Measurements from ENCODE around the gene RFX7.

RFX7 gene

GRCh38 chr15:56049577-56049976 lies 194.1 kb downstream of the RFX7 start:
- FAIRE-seq, result peak; percentile 13
- DNase-seq (ENCODE audit: low spot score), result no peak

- FAIRE-seq, result no peak
- no peak for DNase-seq (ENCODE audit: low spot score)
These were observed 196.3 kb downstream of the RFX7 start for GRCh38 chr15:56047354-56047753.

GRCh38 chr15:56045068-56045748 lies 198.5 kb downstream of the RFX7 start:
- DNase-seq (ENCODE audit: low spot score), result no peak
- no peak for FAIRE-seq

GRCh38 chr15:56042982-56043980 lies 200.4 kb downstream of the RFX7 start:
- FAIRE-seq, result no peak

DNA sequence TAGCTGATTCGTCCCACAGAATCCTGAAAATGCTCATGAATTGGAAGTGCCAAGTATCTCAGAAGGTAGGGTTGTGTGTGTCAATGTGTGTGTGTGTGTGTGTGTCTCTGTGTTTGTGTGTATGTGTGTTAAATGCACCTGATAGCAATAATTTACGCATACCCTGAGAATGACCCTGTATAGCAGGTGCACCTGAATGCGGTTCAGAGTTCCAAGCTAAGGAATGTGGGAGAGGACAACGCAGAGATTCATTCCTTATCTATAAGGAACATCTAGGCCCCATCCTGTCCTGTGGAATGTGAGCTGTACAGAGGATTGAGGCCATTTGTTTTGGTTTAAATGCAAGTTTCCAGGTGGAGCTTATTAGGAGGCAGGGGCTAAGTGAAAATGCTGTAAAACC lies 201.2 kb downstream of the RFX7 start:
- FAIRE-seq, result no peak
- no peak for DNase-seq (ENCODE audit: low spot score)

More at GRCh38 chr15:56042982-56043980, 200.4 kb downstream of the RFX7 start:
- no peak for DNase-seq (ENCODE audit: low spot score)

GRCh38 chr15:56042031-56042430 lies 201.6 kb downstream of the RFX7 start:
- no peak for DNase-seq (ENCODE audit: low spot score)
- no peak for FAIRE-seq

DNA sequence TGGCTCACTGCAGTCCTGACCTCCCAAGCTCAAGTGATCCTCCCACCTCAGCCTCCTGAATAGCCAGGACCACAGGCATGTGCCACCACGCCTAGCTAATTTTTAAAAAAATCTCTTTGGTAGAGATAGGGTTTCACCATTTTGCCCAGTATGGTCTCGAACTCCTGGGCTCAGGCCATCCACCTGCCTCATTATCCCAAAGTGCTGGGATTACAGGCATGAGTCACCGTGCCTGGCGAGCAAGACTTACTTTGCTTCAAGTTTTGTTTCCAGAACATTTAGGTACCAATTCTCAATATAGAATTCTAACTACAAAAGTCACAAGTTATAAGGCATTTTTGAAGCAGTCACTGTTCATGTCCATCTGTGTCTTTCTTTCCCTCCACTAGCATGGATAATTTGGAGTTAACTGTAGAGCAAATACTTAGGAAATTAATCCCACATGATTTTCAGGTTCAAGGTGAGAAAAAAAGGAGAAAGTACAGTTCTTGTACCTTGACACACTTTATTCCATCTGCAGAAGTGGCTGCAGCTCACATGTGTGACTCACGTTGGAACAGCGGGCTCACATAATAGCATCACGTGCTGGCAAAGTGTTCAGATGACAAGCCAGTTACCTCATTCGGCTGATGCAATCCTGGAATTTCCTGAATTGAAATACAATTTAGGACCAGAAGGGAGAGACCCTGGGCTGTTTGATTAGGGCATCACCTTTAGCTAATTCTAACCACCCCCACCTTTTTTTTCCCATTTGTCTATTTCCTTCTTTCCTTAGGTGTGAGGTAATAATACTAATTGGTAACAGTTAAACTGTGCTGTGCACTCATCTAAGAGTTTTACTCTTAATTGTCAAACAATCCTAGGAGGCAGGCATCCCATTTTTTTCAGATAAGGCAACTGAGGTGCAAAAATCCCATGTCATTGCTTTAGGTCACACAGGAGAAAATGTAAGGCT lies 203.3 kb downstream of the RFX7 start:
- FAIRE-seq, result peak; percentile 61
- peak; percentile 80 for DNase-seq (ENCODE audit: low spot score)

- FAIRE-seq (no peak), DNase-seq (ENCODE audit: low spot score) (no peak)
These were observed 205.0 kb downstream of the RFX7 start for GRCh38 chr15:56038707-56039106.

GRCh38 chr15:56038015-56038414 lies 205.7 kb downstream of the RFX7 start:
- DNase-seq (ENCODE audit: low spot score) (no peak), FAIRE-seq (no peak)

Measured in urothelium cell line (cell line).